ENCODE results near the gene TUBB. TPM values are rescaled to one million over a fixed set of nuclear protein-coding genes. Genes with fewer than 3 reads are reported as not detected.

The TUBB gene
- total and polyA plus RNA-seq, 9 of the 15 experiments (the other 6 are each of a cell fraction or from before 2014, with no cell fraction given), result 971 to 2,870 (median 1,478) TPM

GRCh38 chr6:30742316-30743098, 22.4 kb downstream of the TUBB start, which contains the start of gene FLOT1 (continued):
- TF ChIP-seq FOXK2 (conservative IDR thresholded peaks at IDR 0.05 in 1 of 2, IDR thresholded peaks at IDR 0.05 in 1 of 2; ENCODE audit: low read depth in 2 of 2) (no peak), MYNN (IDR thresholded peaks at IDR 0.05) (peak; percentile 79; the same call in 1 of the 2 replicates), MYNN (CRISPR knock-in tag; IDR thresholded peaks at IDR 0.05) (no peak), ATF2 (CRISPR knock-in tag; IDR thresholded peaks at IDR 0.05) (no peak), TCF7L2 (IDR thresholded peaks at IDR 0.05; ENCODE audit: low read depth, low read length) (no peak), UBTF (IDR thresholded peaks at IDR 0.05; ENCODE audit: borderline replicate concordance in 1 of 2, low read depth in 2 of 2, low read length in 2 of 2) (peak; percentile 26 to 73; a peak in 2 of 4 replicates), SLC30A9 (CRISPR knock-in tag; IDR thresholded peaks at IDR 0.05) (no peak), NONO (IDR thresholded peaks at IDR 0.05; ENCODE audit: low read depth in 2 of 2, low read length in 1 of 2) (peak; percentile 12 to 63), ZBTB17 (CRISPR knock-in tag; IDR thresholded peaks at IDR 0.05) (no peak), ESRRB (CRISPR knock-in tag; IDR thresholded peaks at IDR 0.05; ENCODE audit: borderline replicate concordance) (no peak), GTF2F1 (IDR thresholded peaks at IDR 0.05; ENCODE audit: low read depth, low read length) (no peak), ZNF146 (CRISPR knock-in tag; IDR thresholded peaks at IDR 0.05; ENCODE audit: unreplicated experiment) (no peak), MCM2 (IDR thresholded peaks at IDR 0.05; ENCODE audit: low read depth) (no peak), CBX8 (IDR thresholded peaks at IDR 0.05; ENCODE audit: borderline replicate concordance, extremely low read depth, low read depth, low read length, poor library complexity, severe bottlenecking) (no peak), PHF20 (IDR thresholded peaks at IDR 0.05; ENCODE audit: partially characterized antibody) (no peak), ZNF561 (CRISPR knock-in tag; conservative IDR thresholded peaks at IDR 0.05) (no peak; the same call in 1 of the 2 replicates), E2F8 (IDR thresholded peaks at IDR 0.05; ENCODE audit: low read depth, partially characterized antibody) (no peak), SNIP1 (IDR thresholded peaks at IDR 0.05; ENCODE audit: low read depth) (no peak), EWSR1 (IDR thresholded peaks at IDR 0.05; ENCODE audit: borderline replicate concordance, low read depth, partially characterized antibody) (no peak), ZNF764 (CRISPR knock-in tag; IDR thresholded peaks at IDR 0.05; ENCODE audit: low read depth) (0 out of 2 replicates have a peak, but pooled peaks have one; percentile 32), PHB (CRISPR knock-in tag; IDR thresholded peaks at IDR 0.05) (no peak)

Data from K562 (cell line).